ENCODE results near the gene PDXDC1. TPM values are rescaled to one million over a fixed set of nuclear protein-coding genes. Genes with fewer than 3 reads are reported as not detected.
"Not testable (repeated sequence)": the region's sequence is repeated elsewhere in the genome, so short reads cannot be mapped to it uniquely, and the experiment has no call there.

PDXDC1 gene
- total and polyA plus RNA-seq, 2 donors, result 29.4 to 30.9 TPM

- Histone ChIP-seq H3K4me3 (ENCODE audit: low read length in 2 of 2) (no peak overlapping the region), H3K36me3 (ENCODE audit: control insufficient read depth in 2 of 2, insufficient read depth in 2 of 2, low read length in 1 of 2) (no peaks in the 10 kb centered on the region), H3K27me3 (ENCODE audit: control insufficient read depth in 2 of 2, insufficient read depth in 1 of 2, low read length in 1 of 2) (no peaks in the 10 kb centered on the region), H3K4me1 (ENCODE audit: control insufficient read depth in 2 of 2, insufficient read depth in 2 of 2, low read length in 2 of 2) (peaks cover 2 to 8% of the 10 kb centered on the region in 2 donors), H3K9me3 (ENCODE audit: control insufficient read depth in 2 of 2, insufficient read depth in 1 of 2, low read length in 1 of 2) (no peaks in the 10 kb centered on the region), H3K27ac (ENCODE audit: low read depth in 1 of 2, low read length in 1 of 2) (no peak overlapping the region)
- WGBS, result 98% methylated on average over 10 of the region's 10 CpGs
- DNase-seq (ENCODE audit: low read depth in 6 of 9, low spot score in 9 of 9), result no peak
These were observed 78.1 kb downstream of the PDXDC1 start for GRCh38 chr16:15052747-15053476.

- 94% methylated on average over 10 of the region's 10 CpGs for WGBS
- no peak overlapping the region for H3K27ac ChIP-seq (ENCODE audit: low read depth in 1 of 2, low read length in 1 of 2)
- peaks cover 2 to 8% of the 10 kb centered on the region in 2 donors for H3K4me1 ChIP-seq (ENCODE audit: control insufficient read depth in 2 of 2, insufficient read depth in 2 of 2, low read length in 2 of 2)
- H3K9me3 ChIP-seq (ENCODE audit: control insufficient read depth in 2 of 2, insufficient read depth in 1 of 2, low read length in 1 of 2), result no peaks in the 10 kb centered on the region
- DNase-seq (ENCODE audit: low read depth in 6 of 9, low spot score in 9 of 9), result no peak
- no peaks in the 10 kb centered on the region for H3K27me3 ChIP-seq (ENCODE audit: control insufficient read depth in 2 of 2, insufficient read depth in 1 of 2, low read length in 1 of 2)
- H3K4me3 ChIP-seq (ENCODE audit: low read length in 2 of 2), result no peak overlapping the region
- peaks cover 0 to under 1% of the 10 kb centered on the region in 2 donors for H3K36me3 ChIP-seq (ENCODE audit: control insufficient read depth in 2 of 2, insufficient read depth in 2 of 2, low read length in 1 of 2)
These were observed 79.1 kb downstream of the PDXDC1 start for GRCh38 chr16:15053904-15054303.

- Histone ChIP-seq H3K27me3 (ENCODE audit: control insufficient read depth in 2 of 2, insufficient read depth in 1 of 2, low read length in 1 of 2) (no peaks in the 10 kb centered on the region), H3K27ac (ENCODE audit: low read depth in 1 of 2, low read length in 1 of 2) (no peak overlapping the region)
These were observed 79.7 kb downstream of the PDXDC1 start for GRCh38 chr16:15054357-15055140.

GRCh38 chr16:15055141-15056053, 80.6 kb downstream of the PDXDC1 start:
- Histone ChIP-seq H3K4me1 (ENCODE audit: control insufficient read depth in 2 of 2, insufficient read depth in 2 of 2, low read length in 2 of 2) (peaks cover 2 to 8% of the 10 kb centered on the region in 2 donors), H3K9me3 (ENCODE audit: control insufficient read depth in 2 of 2, insufficient read depth in 1 of 2, low read length in 1 of 2) (no peaks in the 10 kb centered on the region)

More at GRCh38 chr16:15054357-15055140, 79.7 kb downstream of the PDXDC1 start:
- Histone ChIP-seq H3K36me3 (ENCODE audit: control insufficient read depth in 2 of 2, insufficient read depth in 2 of 2, low read length in 1 of 2) (peaks cover 5 to 7% of the 10 kb centered on the region in 2 donors), H3K9me3 (ENCODE audit: control insufficient read depth in 2 of 2, insufficient read depth in 1 of 2, low read length in 1 of 2) (no peaks in the 10 kb centered on the region), H3K4me3 (ENCODE audit: low read length in 2 of 2) (peak overlapping the region; percentile 83 to 89), H3K4me1 (ENCODE audit: control insufficient read depth in 2 of 2, insufficient read depth in 2 of 2, low read length in 2 of 2) (peaks cover 2 to 8% of the 10 kb centered on the region in 2 donors)
- no peak for DNase-seq (ENCODE audit: low read depth in 6 of 9, low spot score in 9 of 9)
- WGBS, result 93% methylated on average over 19 of the region's 19 CpGs

GRCh38 chr16:15057681-15058417, 83.0 kb downstream of the PDXDC1 start:
- H3K27me3 ChIP-seq (ENCODE audit: control insufficient read depth in 2 of 2, insufficient read depth in 1 of 2, low read length in 1 of 2), result no peaks in the 10 kb centered on the region
- peaks cover 2 to 8% of the 10 kb centered on the region in 2 donors for H3K4me1 ChIP-seq (ENCODE audit: control insufficient read depth in 2 of 2, insufficient read depth in 2 of 2, low read length in 2 of 2)
- no peak overlapping the region for H3K27ac ChIP-seq (ENCODE audit: low read depth in 1 of 2, low read length in 1 of 2)
- no peak overlapping the region for H3K4me3 ChIP-seq (ENCODE audit: low read length in 2 of 2)
- peaks cover 29 to 34% of the 10 kb centered on the region in 2 donors for H3K36me3 ChIP-seq (ENCODE audit: control insufficient read depth in 2 of 2, insufficient read depth in 2 of 2, low read length in 1 of 2)
- no peaks in the 10 kb centered on the region for H3K9me3 ChIP-seq (ENCODE audit: control insufficient read depth in 2 of 2, insufficient read depth in 1 of 2, low read length in 1 of 2)
- 94% methylated on average over 7 of the region's 7 CpGs for WGBS
- no peak for DNase-seq (ENCODE audit: low read depth in 6 of 9, low spot score in 9 of 9)

More at GRCh38 chr16:15055141-15056053, 80.6 kb downstream of the PDXDC1 start:
- H3K27ac ChIP-seq (ENCODE audit: low read depth in 1 of 2, low read length in 1 of 2), result peak overlapping the region; percentile 30 to 84
- peak overlapping the region; percentile 83 to 89 for H3K4me3 ChIP-seq (ENCODE audit: low read length in 2 of 2)
- 4% methylated on average over 81 of the region's 81 CpGs for WGBS
- peaks cover 7 to 10% of the 10 kb centered on the region in 2 donors for H3K36me3 ChIP-seq (ENCODE audit: control insufficient read depth in 2 of 2, insufficient read depth in 2 of 2, low read length in 1 of 2)
- peak; percentile 48 to 90 (median 72) for DNase-seq (ENCODE audit: low read depth in 6 of 9, low spot score in 9 of 9)
- no peaks in the 10 kb centered on the region for H3K27me3 ChIP-seq (ENCODE audit: control insufficient read depth in 2 of 2, insufficient read depth in 1 of 2, low read length in 1 of 2)

GRCh38 chr16:15059324-15059723, 84.5 kb downstream of the PDXDC1 start:
- WGBS, result 85% methylated on average over 3 of the region's 3 CpGs

GRCh38 chr16:15062085-15062810, 87.4 kb downstream of the PDXDC1 start:
- H3K36me3 ChIP-seq (ENCODE audit: control insufficient read depth in 2 of 2, insufficient read depth in 2 of 2, low read length in 1 of 2), result peaks cover 34 to 39% of the 10 kb centered on the region in 2 donors
- not testable (repeated sequence) for DNase-seq (ENCODE audit: low read depth in 6 of 9, low spot score in 9 of 9); H3K27ac ChIP-seq (ENCODE audit: low read depth in 1 of 2, low read length in 1 of 2); H3K9me3 ChIP-seq (ENCODE audit: control insufficient read depth in 2 of 2, insufficient read depth in 1 of 2, low read length in 1 of 2); H3K27me3 ChIP-seq (ENCODE audit: control insufficient read depth in 2 of 2, insufficient read depth in 1 of 2, low read length in 1 of 2); H3K4me1 ChIP-seq (ENCODE audit: control insufficient read depth in 2 of 2, insufficient read depth in 2 of 2, low read length in 2 of 2); H3K4me3 ChIP-seq (ENCODE audit: low read length in 2 of 2)
- WGBS, result 98% methylated on average over 8 of the region's 8 CpGs

More at GRCh38 chr16:15059324-15059723, 84.5 kb downstream of the PDXDC1 start:
- DNase-seq (ENCODE audit: low read depth in 6 of 9, low spot score in 9 of 9), result no peak
- no peaks in the 10 kb centered on the region for H3K27me3 ChIP-seq (ENCODE audit: control insufficient read depth in 2 of 2, insufficient read depth in 1 of 2, low read length in 1 of 2)
- no peaks in the 10 kb centered on the region for H3K9me3 ChIP-seq (ENCODE audit: control insufficient read depth in 2 of 2, insufficient read depth in 1 of 2, low read length in 1 of 2)
- H3K4me3 ChIP-seq (ENCODE audit: low read length in 2 of 2), result no peak overlapping the region
- peaks cover 2 to 8% of the 10 kb centered on the region in 2 donors for H3K4me1 ChIP-seq (ENCODE audit: control insufficient read depth in 2 of 2, insufficient read depth in 2 of 2, low read length in 2 of 2)
- no peak overlapping the region for H3K27ac ChIP-seq (ENCODE audit: low read depth in 1 of 2, low read length in 1 of 2)
- peaks cover 34 to 35% of the 10 kb centered on the region in 2 donors for H3K36me3 ChIP-seq (ENCODE audit: control insufficient read depth in 2 of 2, insufficient read depth in 2 of 2, low read length in 1 of 2)

GRCh38 chr16:15065961-15066360, 91.1 kb downstream of the PDXDC1 start:
- H3K36me3 ChIP-seq (ENCODE audit: control insufficient read depth in 2 of 2, insufficient read depth in 2 of 2, low read length in 1 of 2), result peaks cover 20 to 34% of the 10 kb centered on the region in 2 donors
- not testable (repeated sequence) for H3K27me3 ChIP-seq (ENCODE audit: control insufficient read depth in 2 of 2, insufficient read depth in 1 of 2, low read length in 1 of 2); H3K4me3 ChIP-seq (ENCODE audit: low read length in 2 of 2); DNase-seq (ENCODE audit: low read depth in 6 of 9, low spot score in 9 of 9); H3K4me1 ChIP-seq (ENCODE audit: control insufficient read depth in 2 of 2, insufficient read depth in 2 of 2, low read length in 2 of 2); H3K27ac ChIP-seq (ENCODE audit: low read depth in 1 of 2, low read length in 1 of 2); H3K9me3 ChIP-seq (ENCODE audit: control insufficient read depth in 2 of 2, insufficient read depth in 1 of 2, low read length in 1 of 2)
- WGBS, result 97% methylated on average over 4 of the region's 4 CpGs

Measured in thymus (tissue), 11 donors.